ENCODE results near the gene TBC1D12.

DNA sequence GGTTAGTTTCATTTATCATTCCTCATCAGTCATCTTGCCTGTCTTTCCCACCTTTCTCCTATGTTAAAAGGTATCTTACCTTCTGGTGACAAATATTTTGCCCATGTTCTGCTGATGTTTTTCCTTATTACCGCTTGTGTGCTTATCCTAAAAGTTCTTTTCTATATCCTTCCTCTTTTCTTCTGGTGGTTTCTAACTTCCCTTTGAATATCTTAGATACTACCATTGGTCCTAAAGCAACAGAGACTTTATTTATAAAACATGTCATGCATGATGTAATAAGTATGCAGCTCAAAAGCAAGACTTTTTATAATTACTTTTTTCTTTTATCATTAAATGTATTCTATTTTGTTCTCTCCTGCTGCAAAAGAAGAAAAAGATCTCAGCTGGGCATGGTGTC lies 24.8 kb downstream of the TBC1D12 start:
- TF ChIP-seq, protein P1, sequence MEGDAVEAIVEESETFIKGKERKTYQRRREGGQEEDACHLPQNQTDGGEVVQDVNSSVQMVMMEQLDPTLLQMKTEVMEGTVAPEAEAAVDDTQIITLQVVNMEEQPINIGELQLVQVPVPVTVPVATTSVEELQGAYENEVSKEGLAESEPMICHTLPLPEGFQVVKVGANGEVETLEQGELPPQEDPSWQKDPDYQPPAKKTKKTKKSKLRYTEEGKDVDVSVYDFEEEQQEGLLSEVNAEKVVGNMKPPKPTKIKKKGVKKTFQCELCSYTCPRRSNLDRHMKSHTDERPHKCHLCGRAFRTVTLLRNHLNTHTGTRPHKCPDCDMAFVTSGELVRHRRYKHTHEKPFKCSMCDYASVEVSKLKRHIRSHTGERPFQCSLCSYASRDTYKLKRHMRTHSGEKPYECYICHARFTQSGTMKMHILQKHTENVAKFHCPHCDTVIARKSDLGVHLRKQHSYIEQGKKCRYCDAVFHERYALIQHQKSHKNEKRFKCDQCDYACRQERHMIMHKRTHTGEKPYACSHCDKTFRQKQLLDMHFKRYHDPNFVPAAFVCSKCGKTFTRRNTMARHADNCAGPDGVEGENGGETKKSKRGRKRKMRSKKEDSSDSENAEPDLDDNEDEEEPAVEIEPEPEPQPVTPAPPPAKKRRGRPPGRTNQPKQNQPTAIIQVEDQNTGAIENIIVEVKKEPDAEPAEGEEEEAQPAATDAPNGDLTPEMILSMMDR (IDR thresholded peaks at IDR 0.05; ENCODE audit: extremely low read depth in 1 of 2, insufficient read depth in 1 of 2, low read depth in 1 of 2, low read length in 2 of 2): no peak
- TF ChIP-seq MAX (IDR thresholded peaks at IDR 0.05; ENCODE audit: insufficient read depth, insufficient read length) (no peak), POLR2A (IDR thresholded peaks at IDR 0.05; ENCODE audit: low read depth, low read length) (no peak), EZH2 (IDR thresholded peaks at IDR 0.05; ENCODE audit: borderline replicate concordance, low read depth, low read length, severe bottlenecking) (no peak), POLR2AphosphoS5 (IDR thresholded peaks at IDR 0.05; ENCODE audit: insufficient read depth, low read depth, low read length) (no peak), GATA2 (IDR thresholded peaks at IDR 0.05; ENCODE audit: insufficient read depth, insufficient read length, low read depth, low read length) (no peak), JUN (IDR thresholded peaks at IDR 0.05; ENCODE audit: borderline replicate concordance, insufficient read depth, insufficient read length, low read depth) (no peak), MYC (IDR thresholded peaks at IDR 0.05; ENCODE audit: low read depth, low read length) (no peak)

Measured in endothelial cell of umbilical vein (primary cell).